HUES6 (cell line): ENCODE data around the gene ITLN1.

Experiments used
- H3K27ac ChIP-seq: 2 replicates; pipeline ENCODE4 v1.7.0; 2013; ENCODE audit warnings: low read depth, mild to moderate bottlenecking, low read length, inconsistent platforms
- H3K27me3 ChIP-seq: 2 replicates; pipeline ENCODE4 v1.6.1; 2013; ENCODE audit warnings: low read length; ENCODE audit not compliant: control insufficient read depth, insufficient read depth
- H3K36me3 ChIP-seq: 2 replicates; pipeline ENCODE4 v1.6.1; 2013; ENCODE audit warnings: low read length; ENCODE audit not compliant: control insufficient read depth, insufficient read depth
- H3K4me1 ChIP-seq: 2 replicates; pipeline ENCODE4 v1.6.1; 2013; ENCODE audit warnings: low read length; ENCODE audit not compliant: control insufficient read depth, insufficient read depth
- H3K4me3 ChIP-seq: 2 replicates; pipeline ENCODE4 v1.5.1; 2013; ENCODE audit warnings: low read depth, low read length
- H3K9ac ChIP-seq: one replicate; pipeline ENCODE4 v1.6.1; 2013; ENCODE audit warnings: mild to moderate bottlenecking, low read length
- H3K9me3 ChIP-seq: 2 replicates; pipeline ENCODE4 v1.6.1; 2013; ENCODE audit warnings: low read depth, low read length; ENCODE audit not compliant: control insufficient read depth, insufficient read depth

ITLN1 gene

DNA sequence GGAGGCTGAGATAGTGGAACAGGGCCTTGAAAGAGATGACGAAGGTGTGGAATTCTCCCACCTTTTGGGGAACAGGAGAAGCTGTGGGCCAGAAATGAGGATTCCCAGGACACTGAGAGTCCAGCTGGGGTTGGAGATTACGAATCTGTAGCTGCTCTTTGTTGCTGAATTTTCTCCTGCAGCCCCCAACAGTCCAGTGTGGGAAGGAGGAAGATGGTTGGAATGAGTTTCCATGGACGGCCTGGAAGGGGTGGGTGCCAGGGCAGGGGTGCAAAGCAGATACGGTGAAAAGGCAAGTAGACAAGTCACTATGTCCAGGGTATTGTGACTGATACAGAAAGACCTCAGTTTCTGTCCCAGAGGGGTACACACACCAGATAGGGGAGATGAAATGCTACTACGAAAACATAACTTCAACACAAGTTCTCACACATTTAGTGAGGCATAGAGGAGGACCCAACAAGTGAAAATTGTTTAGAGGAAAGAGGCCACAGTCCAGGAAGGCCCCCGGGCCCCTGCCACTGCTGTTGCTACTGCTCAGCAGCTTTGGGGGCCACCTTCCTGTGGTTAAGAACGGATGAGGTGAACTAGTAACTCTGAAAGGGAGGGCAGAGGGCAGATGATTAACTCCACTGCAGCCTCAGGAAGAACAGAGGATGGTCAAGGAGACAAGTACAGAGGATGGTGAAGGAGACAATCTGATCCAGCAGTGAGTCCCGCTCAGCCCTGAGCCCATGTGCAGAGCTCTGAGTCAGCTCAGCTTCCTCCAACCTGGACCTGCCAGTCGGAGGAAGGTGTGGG, 29.6 kb downstream of the ITLN1 start:
- H3K4me1 ChIP-seq: no peaks in the 10 kb centered on the region
- no peak overlapping the region for H3K9ac ChIP-seq
- no peak overlapping the region for H3K27ac ChIP-seq
- H3K27me3 ChIP-seq: peaks cover 2% of the 10 kb centered on the region; the same call in 1 of the 2 replicates
- no peak overlapping the region for H3K4me3 ChIP-seq
- H3K36me3 ChIP-seq: no peaks in the 10 kb centered on the region
- no peaks in the 10 kb centered on the region for H3K9me3 ChIP-seq

DNA sequence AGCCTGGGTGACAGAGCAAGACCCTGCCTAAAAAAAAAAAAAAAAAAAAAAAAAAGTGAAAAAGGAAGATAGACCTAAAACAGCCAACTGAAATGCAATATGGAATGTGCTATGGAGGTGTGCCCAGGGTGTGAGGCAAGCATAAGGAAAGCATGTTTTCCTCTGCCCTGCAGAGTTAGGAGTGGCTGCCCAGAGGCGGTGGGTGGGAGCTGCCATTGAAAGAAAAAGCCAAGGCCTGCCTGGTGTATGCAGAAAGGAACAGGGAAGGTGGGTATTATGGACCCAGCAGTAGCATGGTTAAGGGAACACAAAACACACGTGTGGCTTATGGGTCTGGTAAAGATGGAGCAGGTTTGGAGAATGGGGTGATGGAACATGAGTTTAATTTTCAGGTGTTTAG, 31.2 kb downstream of the ITLN1 start:
- no peak overlapping the region for H3K9ac ChIP-seq
- H3K36me3 ChIP-seq: no peaks in the 10 kb centered on the region
- no peak overlapping the region for H3K27ac ChIP-seq
- H3K27me3 ChIP-seq: peaks cover 2% of the 10 kb centered on the region; the same call in 1 of the 2 replicates
- H3K4me3 ChIP-seq: no peak overlapping the region
- no peaks in the 10 kb centered on the region for H3K9me3 ChIP-seq
- H3K4me1 ChIP-seq: no peaks in the 10 kb centered on the region

DNA sequence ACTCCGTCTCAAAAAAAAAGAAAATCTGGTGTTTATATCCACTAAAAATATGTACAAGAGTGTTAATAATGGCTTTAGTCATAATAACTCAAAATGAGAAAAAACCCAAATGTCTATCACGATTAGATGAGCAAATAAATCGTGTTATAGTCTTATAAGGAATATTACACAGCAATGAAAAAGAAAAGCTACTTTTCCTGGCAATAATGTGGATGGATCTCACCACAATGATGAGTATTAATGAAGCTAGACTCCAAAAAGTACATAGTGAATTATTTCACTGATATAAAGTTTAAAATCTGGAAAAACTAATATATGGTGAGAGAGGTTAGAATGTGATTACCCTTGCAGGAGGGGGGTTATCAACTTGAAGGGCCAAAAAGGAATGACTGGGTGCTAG, 32.0 kb downstream of the ITLN1 start:
- Histone ChIP-seq H3K4me1 (no peaks in the 10 kb centered on the region), H3K27ac (no peak overlapping the region), H3K27me3 (peaks cover 2% of the 10 kb centered on the region; the same call in 1 of the 2 replicates), H3K9ac (no peak overlapping the region), H3K9me3 (no peaks in the 10 kb centered on the region), H3K4me3 (no peak overlapping the region), H3K36me3 (no peaks in the 10 kb centered on the region)

DNA sequence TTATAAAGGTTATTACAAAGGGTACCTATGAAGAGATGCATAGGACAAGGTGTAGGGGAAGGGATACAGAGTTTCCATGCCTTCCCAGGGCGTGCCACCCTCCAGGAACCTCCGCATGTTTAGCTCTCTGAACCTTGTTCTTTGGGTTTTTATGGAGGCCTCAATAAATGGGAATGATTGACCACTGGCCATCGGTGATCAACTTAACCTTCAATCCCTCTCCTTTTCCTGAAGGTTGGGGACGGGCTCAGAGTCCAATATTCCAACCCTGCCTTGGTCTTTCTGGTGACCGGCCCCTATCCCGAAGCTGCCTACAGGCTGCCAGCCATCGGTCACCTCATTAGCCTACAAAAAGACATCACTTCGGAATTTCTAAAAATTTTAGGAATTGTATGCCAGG, 34.0 kb downstream of the ITLN1 start:
- Histone ChIP-seq H3K9me3 (no peaks in the 10 kb centered on the region), H3K36me3 (no peaks in the 10 kb centered on the region), H3K4me1 (no peaks in the 10 kb centered on the region), H3K4me3 (no peak overlapping the region), H3K27ac (no peak overlapping the region), H3K27me3 (no peaks in the 10 kb centered on the region; the same call in 1 of the 2 replicates), H3K9ac (no peak overlapping the region)

DNA sequence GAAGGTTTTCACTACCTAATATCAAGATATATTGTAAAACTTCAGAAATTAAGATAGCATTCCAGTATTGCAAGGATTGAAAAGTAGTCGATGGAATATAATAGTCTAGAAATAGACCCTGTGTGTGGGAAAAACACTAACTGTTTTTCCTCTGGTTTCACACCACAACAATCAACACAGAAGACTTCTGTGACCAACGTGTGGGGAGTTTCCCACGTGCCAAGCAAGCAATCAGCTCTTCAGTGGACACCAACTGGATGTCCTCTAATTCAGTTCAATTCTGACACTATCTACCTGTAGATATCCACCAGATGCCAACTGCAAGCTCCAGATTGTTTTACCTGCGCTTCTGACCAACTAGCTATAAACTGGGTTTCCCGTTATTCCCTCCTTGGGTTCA, 34.4 kb downstream of the ITLN1 start:
- Histone ChIP-seq H3K9ac (no peak overlapping the region), H3K36me3 (no peaks in the 10 kb centered on the region), H3K4me1 (no peaks in the 10 kb centered on the region), H3K27ac (no peak overlapping the region), H3K4me3 (no peak overlapping the region), H3K27me3 (no peaks in the 10 kb centered on the region), H3K9me3 (no peaks in the 10 kb centered on the region)

DNA sequence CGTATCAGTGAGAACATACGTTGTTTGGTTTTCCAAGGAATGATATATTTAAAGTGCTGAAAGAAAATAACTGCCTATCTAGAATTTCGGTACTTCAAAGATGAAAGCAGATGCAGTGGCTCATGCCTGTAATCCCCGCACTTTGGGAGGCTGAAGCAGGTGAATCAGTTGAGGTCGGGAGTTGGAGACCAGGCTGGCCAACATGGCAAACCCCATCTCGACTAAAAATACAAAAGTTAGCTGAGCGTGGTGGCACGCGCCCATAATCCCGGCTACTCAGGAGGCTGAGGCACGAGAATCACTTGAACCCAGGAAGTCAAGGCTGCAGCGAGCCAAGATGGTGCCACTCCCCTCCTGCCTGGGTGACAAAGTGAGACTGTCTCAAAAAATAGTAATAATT, 38.7 kb downstream of the ITLN1 start:
- no peaks in the 10 kb centered on the region for H3K4me1 ChIP-seq
- no peaks in the 10 kb centered on the region for H3K27me3 ChIP-seq
- no peak overlapping the region for H3K9ac ChIP-seq

DNA sequence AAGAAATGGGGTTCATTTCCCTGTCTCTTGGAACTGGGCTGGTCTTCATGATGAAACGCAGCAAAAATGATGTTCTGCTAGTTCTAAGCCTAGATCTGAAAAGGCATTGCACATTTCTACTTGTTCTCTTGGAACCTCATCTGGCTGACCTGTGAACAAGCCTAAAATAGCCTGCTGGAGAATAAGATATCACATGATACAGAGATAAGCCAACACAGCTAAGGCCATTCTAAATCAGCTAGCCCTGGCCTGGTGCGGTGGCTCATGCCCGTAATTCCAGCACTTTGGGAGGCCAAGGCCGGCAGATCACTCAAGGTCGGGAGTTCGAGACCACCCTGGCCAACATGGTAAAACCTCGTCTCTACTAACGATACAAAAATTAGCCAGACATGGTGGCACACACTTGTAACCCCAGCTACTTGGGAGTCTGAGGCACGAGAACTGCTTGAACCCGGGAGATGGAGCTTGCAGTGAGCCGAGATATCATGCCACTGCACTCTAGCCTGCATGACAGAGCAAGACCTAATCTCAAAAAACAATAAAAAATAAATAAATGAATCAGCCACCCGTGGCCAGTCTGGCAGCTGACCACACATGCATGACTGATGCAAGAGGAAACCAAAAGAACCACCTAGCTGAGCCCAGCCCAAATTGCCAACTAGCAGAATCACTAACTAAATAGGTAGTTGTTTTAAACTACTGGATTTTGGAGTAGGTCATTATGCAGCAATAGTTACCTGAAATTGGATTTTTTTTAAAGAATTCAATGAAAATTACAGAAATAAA, 40.3 kb downstream of the ITLN1 start:
- H3K4me1 ChIP-seq: no peaks in the 10 kb centered on the region
- H3K9ac ChIP-seq: no peak overlapping the region
- H3K9me3 ChIP-seq: no peaks in the 10 kb centered on the region
- no peak overlapping the region for H3K27ac ChIP-seq
- H3K36me3 ChIP-seq: no peaks in the 10 kb centered on the region
- no peak overlapping the region for H3K4me3 ChIP-seq
- H3K27me3 ChIP-seq: no peaks in the 10 kb centered on the region

More for the DNA sequence above, 38.7 kb downstream of the ITLN1 start:
- H3K36me3 ChIP-seq: no peaks in the 10 kb centered on the region
- no peak overlapping the region for H3K4me3 ChIP-seq
- H3K27ac ChIP-seq: no peak overlapping the region
- no peaks in the 10 kb centered on the region for H3K9me3 ChIP-seq

DNA sequence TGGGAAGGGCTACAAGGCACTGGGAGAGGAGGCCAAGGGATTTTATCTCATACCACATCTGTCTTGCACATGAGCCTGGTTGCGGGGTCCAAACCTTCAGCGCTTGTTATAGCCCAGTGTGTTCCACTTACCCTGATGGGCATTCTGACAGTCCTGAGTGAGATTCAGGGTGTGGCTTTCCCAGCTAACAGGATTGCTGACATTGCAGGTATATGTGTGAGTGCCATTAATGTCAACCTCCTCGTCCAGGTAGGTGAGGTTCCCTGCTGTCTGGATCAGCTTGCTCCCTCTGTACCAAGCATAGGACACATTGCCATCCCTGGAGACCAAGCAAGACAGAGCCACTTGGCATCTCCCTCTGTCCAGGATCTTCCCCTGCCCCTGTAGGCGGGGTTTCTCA, 43.9 kb downstream of the ITLN1 start:
- Histone ChIP-seq H3K9ac (no peak overlapping the region), H3K4me1 (peaks cover 9% of the 10 kb centered on the region; the same call in 1 of the 2 replicates), H3K36me3 (no peaks in the 10 kb centered on the region), H3K27me3 (no peaks in the 10 kb centered on the region), H3K4me3 (no peak overlapping the region), H3K9me3 (no peaks in the 10 kb centered on the region), H3K27ac (no peak overlapping the region)

DNA sequence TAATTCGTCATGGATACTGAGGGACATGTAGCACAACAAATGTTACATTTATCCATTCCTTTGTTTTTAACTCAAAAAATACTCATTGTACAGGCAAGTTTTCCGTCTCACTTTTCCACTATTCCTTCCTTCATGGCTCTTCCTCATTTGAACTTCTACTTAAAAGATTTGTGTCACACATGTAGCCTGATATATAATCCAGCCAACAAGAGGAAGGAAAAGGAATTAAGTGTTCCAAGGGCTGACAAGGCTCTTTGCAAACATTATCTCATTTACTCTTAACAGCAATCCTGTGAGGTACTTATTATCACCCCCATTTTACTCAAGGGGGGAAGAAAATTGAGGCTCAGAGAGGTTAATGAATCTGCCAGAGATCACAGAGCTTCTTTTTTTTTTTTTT, 45.2 kb downstream of the ITLN1 start:
- Histone ChIP-seq H3K27ac (no peak overlapping the region), H3K4me3 (no peak overlapping the region), H3K27me3 (no peaks in the 10 kb centered on the region), H3K9me3 (no peaks in the 10 kb centered on the region), H3K36me3 (no peaks in the 10 kb centered on the region), H3K9ac (no peak overlapping the region), H3K4me1 (peaks cover 9% of the 10 kb centered on the region; the same call in 1 of the 2 replicates)

DNA sequence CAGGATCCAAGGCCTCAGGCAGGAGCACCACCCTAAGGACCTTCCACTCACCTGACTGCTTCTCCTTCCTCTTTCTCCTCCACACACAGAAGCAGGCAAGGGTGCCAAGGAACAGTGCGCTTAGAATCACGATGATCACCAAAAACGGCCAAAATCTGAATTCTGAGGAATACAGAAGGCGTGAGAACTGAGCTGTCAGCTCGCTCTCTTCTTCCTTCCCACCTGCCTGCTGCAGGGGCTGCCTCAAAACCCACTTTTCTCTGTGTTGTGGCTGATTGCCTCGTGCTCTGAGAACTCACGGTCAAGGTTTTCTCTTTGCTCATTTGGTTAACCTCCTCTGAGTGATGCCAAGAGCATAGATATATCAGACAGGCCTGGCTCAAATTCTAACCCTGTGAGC, 46.1 kb downstream of the ITLN1 start:
- H3K4me1 ChIP-seq: peaks cover 9% of the 10 kb centered on the region; the same call in 1 of the 2 replicates
- H3K27me3 ChIP-seq: no peaks in the 10 kb centered on the region
- no peak overlapping the region for H3K9ac ChIP-seq
- H3K9me3 ChIP-seq: no peaks in the 10 kb centered on the region
- H3K27ac ChIP-seq: no peak overlapping the region
- no peak overlapping the region for H3K4me3 ChIP-seq
- no peaks in the 10 kb centered on the region for H3K36me3 ChIP-seq

DNA sequence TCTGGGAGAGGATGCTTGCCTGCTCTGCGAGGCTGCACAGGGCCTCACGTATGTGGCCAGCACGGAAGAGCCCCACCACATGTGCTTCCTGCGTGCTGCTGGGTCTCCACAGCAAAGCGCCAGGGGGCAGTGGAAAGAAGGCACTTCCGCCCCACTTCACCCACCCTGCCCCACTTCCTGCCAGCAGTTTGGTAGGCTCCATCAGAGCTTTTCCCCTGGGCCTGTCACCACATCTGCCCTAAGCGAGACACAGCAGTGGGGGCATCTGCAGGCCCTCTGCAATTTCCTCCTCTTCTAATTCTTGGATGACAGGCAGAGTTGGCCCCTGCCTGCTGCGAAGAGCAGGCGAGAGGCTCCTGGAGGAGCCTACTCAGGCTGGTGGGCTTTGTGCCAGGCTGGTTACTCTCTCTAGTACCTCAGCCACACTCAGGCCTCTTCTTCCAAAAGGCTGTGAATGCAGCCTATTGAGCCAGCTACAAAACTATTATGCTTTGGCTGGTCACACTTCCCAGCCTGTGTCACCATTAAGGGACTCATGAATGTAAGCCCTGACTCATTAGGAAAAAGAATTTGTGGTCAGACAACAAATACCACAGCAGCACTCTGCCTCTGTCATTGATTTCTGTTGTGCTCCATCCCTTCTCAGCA, 47.3 kb downstream of the ITLN1 start:
- Histone ChIP-seq H3K9ac (no peak overlapping the region), H3K4me3 (no peak overlapping the region)

More for the DNA sequence above, 47.3 kb downstream of the ITLN1 start:
- H3K4me1 ChIP-seq: peaks cover 9% of the 10 kb centered on the region; the same call in 1 of the 2 replicates
- no peaks in the 10 kb centered on the region for H3K9me3 ChIP-seq
- H3K36me3 ChIP-seq: no peaks in the 10 kb centered on the region
- no peaks in the 10 kb centered on the region for H3K27me3 ChIP-seq
- no peak overlapping the region for H3K27ac ChIP-seq
